NCI-H1417 treated with DMSO at 0.1 percent for 48 hours (cell line): ENCODE results near the gene BTBD19.
"Not testable (repeated sequence)": the region's sequence is repeated elsewhere in the genome, so short reads cannot be mapped to it uniquely, and the experiment has no call there.

Source experiments
- DNase-seq: peaks from one replicate; lab custom pipeline; 2025; lab: John Stamatoyannopoulos, UW

Gene BTBD19, protein sequence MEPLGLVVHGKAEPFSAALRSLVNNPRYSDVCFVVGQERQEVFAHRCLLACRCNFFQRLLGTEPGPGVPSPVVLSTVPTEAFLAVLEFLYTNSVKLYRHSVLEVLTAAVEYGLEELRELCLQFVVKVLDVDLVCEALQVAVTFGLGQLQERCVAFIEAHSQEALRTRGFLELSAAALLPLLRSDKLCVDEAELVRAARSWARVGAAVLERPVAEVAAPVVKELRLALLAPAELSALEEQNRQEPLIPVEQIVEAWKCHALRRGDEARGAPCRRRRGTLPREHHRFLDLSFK

DNA sequence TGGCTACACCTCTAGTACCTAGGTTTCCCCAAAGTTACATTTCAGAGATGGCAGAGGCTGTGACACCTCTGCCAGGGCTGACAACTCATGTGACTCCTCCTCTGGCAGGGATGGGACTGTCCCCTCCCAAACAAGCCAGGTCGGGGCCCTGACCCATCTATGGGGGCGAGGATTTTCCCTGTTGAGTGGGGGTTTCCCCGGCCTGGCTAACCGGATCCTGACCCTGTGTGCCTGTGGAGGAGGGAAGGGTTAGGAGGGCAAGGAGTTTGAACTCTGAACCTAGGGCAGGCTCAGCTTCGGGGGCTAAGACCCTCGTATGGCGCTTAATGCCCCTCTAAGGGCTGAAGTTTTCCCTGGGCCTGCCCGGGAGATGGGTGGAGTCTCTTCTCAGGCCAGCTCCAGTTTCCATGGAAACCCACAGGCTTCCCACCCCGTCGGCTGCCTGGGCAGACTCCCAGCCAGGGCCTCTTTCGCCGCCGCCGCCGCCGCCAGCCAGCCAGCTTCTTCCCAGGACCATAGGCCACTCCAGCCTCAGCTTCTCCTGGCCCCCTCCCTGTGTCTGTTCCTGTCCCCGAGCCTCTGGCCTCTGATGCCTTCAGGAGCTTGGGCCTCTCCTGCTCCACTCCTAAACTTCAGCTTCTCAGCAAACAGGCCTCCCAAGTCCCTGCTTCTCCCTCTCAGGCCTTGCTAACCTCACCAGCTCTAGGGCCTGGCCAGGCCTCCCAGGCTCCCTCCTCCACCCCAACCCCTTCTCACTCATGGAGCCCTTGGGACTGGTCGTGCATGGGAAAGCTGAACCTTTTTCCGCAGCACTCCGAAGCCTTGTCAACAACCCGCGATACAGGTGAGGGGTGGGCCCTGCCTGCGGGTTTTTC, at the start of gene BTBD19:
BTBD19 (plus strand) TSS at position 461 of the 875 bp plus-strand sequence; CDS start at position 759, 298 bp downstream.
- DNase-seq = no peak

DNA sequence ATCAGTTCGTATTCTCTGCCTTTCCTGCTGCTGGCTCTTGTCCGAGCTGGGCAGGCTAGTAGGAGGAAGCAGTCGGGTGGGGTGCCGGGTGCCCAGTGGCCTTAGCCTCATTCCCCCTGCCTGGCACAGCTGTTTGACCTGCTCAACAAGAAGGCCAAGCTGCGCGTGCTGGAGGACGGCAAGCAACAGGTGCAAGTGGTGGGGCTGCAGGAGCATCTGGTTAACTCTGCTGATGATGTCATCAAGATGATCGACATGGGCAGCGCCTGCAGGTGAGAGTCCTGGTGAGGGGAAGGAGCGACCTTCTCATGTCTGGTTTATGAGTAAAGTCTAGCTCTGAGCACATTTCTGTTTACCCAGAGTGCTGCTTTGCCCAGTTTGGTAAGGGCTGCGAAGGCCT, 49.2 kb upstream of the BTBD19 start:
- DNase-seq = no peak

- DNase-seq = no peak
Measured at GRCh38 chr1:44760876-44761275, 47.4 kb upstream of the BTBD19 start.

DNA sequence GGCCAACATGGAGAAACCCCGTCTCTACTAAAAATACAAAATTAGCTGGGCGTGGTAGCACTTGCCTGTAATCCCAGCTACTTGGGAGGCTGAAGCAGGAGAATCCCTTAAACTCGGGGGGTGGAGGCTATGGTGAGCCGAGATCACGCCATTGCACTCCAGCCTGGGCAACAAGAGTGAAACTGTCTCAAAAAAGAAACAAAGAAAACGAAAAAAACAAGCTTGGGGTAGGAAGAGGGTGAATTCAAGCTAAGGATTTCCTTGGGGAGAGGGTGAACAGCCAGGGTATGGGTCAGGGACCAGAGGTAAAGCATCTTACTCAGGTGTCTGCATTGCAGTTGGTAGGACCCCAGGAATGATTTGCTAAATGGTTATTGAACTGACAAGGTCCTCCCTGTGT, 41.9 kb upstream of the BTBD19 start:
- not testable (repeated sequence) for DNase-seq

GRCh38 chr1:44775078-44775929, 33.0 kb upstream of the BTBD19 start, which contains the start of gene RPS8:
TSS of gene RPS8 (plus strand) at chr1:44775540. CDS start at chr1:44775597, 57 bp downstream.
- peak; percentile 75 for DNase-seq

DNA sequence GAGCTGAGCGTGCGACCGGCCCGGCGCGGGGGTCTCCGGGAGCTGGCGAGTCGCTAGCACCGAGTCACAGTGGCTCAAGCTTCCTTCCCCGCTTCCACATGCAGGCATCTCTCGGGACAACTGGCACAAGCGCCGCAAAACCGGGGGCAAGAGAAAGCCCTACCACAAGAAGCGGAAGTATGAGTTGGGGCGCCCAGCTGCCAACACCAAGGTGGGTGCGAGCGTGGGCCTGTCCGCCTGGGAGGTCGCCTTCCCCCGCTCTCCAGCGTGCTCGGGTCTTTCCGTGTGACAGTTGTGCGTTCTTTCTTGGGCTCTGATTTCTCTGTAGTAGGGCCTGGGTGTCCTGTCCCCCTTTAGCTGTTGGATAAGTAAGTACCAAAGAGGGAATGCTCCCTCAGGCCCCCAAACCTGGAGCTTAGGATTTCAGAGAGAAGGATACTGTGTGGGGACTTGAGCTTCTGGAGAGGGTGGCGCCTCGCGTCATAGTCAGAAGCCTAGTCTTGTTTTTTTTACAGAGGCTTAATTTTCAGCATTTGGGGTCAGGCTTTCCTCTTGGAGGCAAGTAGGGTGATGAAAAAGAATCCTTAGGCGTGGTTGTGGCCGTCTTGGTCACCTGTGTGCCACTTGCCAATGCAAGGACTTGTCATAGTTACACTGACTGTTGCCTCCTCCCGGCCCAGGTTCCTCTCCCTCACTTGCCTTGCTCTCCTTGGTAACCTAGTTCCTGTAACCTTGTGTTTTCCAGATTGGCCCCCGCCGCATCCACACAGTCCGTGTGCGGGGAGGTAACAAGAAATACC, 32.2 kb upstream of the BTBD19 start:
- no peak for DNase-seq

- no peak for DNase-seq
Measured at GRCh38 chr1:44776730-44777068, 31.6 kb upstream of the BTBD19 start.

- DNase-seq = no peak
Measured at GRCh38 chr1:44777547-44777946, 30.8 kb upstream of the BTBD19 start.

DNA sequence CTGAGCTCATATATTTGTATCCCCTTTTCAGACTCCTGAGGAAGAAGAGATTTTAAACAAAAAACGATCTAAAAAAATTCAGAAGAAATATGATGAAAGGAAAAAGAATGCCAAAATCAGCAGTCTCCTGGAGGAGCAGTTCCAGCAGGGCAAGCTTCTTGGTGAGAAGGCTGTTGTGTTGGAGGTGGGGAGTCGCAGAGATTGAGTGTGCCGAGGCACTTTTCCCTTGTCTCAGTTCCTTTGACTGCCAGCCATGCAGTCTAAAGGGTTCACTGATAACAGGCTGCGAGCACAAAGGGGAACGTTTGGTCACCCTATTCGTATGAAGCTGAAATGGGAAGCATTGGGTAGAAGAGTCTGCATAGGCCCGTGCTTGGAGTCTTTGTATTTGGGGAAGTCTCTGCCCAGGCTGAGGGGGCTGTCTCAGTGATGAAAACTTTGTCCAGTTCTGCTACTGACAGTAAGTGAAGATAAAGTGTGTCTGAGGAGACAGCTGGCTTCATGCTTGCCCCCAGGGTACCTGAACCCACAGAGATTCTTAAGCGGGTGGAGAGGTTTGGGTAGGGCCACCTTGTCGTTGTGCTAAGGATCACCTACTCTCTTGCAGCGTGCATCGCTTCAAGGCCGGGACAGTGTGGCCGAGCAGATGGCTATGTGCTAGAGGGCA, 30.2 kb upstream of the BTBD19 start:
- DNase-seq = no peak

GRCh38 chr1:44778705-44779576, 29.4 kb upstream of the BTBD19 start:
- no peak for DNase-seq

GRCh38 chr1:44780583-44781121, 27.7 kb upstream of the BTBD19 start:
- DNase-seq = no peak

DNA sequence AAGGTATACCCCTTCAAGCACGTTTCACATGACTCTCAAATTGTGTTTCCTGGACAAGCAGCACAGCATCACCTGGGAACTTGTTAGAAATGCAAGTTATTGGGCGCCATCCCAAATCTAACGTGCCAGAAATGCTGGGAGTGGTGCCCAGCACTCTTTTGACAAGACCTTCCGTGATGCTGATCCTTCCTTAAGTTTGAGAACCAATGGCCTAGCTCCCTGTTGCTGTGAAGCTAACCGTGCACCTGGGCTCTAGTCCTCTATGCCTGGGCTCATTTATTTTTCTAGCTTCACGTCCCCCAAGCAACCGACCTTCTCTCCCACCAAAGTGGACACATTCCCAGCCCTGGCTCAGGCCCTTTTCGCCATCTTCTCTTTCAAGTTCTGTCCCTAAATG, 24.6 kb upstream of the BTBD19 start:
- no peak for DNase-seq

GRCh38 chr1:44784094-44785028, 24.0 kb upstream of the BTBD19 start:
- no peak for DNase-seq

GRCh38 chr1:44785029-44785380, 23.3 kb upstream of the BTBD19 start:
- DNase-seq = no peak

DNA sequence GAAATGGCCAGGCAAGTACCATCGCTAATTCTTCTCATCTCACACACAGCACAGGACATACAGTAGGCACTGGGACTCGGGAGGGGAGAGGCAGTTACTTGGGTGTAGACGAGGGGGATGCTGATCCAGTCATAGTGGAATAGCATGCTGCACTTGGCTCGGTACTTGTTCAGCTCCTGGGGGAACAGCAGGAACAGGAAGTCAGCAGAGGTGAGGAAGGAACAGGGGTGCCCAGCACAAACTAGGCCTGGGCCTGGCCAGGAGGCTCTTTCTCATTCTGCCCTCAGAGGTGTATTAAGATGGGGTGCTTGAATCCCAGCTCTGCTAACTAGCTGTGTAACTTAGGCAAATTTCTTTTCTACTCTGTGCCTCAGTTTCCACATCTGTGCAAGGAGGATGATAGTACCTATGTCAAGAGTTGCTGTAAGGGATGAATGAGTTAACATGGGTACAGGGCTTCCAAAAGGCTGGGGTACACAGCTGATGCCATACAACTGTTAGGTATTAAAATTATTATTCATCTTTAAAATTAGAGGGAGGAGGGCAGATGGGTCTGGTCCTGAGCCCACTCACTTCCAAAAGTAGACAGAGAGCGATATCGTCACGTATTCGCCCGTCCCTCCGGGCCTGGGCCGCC, 22.7 kb upstream of the BTBD19 start:
- no peak for DNase-seq

- no peak for DNase-seq
Measured at GRCh38 chr1:44786138-44786840, 22.0 kb upstream of the BTBD19 start.

GRCh38 chr1:44786841-44787426, 21.4 kb upstream of the BTBD19 start:
- DNase-seq = no peak
